ENCODE results near the gene DDX3X. TPM values are rescaled to one million over a fixed set of nuclear protein-coding genes. Genes with fewer than 3 reads are reported as not detected.

DDX3X gene
- 233 and 447 TPM in 2 replicates for total RNA-seq

DNA sequence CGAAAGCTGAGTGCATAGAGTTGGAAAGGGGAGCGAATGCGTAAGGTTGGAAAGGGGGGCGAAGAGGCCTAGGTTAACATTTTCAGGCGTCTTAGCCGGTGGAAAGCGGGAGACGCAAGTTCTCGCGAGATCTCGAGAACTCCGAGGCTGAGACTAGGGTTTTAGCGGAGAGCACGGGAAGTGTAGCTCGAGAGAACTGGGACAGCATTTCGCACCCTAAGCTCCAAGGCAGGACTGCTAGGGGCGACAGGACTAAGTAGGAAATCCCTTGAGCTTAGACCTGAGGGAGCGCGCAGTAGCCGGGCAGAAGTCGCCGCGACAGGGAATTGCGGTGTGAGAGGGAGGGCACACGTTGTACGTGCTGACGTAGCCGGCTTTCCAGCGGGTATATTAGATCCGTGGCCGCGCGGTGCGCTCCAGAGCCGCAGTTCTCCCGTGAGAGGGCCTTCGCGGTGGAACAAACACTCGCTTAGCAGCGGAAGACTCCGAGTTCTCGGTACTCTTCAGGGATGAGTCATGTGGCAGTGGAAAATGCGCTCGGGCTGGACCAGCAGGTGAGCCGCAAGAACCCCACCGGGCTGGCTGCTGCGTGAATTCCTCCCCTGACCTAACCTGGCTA, at the start of gene DDX3X:
TSS of gene DDX3X (plus strand) at position 419 of the 619 bp plus-strand sequence. CDS start at position 510, 91 bp downstream.

Other genes with a start within 250 kb of the DDX3X start
- gene USP9X, start 248.7 kb upstream of the DDX3X start, total RNA-seq = 86.3 and 86.4 TPM in 2 replicates
- not detected in 2 replicates for gene NYX, start 113.2 kb downstream of the DDX3X start, total RNA-seq